GM23338 (cell line): ENCODE data around the gene FCHSD2. TPM values are rescaled to one million over a fixed set of nuclear protein-coding genes. Genes with fewer than 3 reads are reported as not detected.

ENCODE experiments used
- ATAC-seq: fragments of 200-7000 bp; cut with Tn5 transposase; 3 replicates; pipeline ENCODE4 v1.9.1; 2020
- DNase-seq: peaks from one replicate; pipeline ENCODE4 v3.0.0-alpha.2; 2015; ENCODE audit warnings: low spot score
- H2AFZ ChIP-seq: fragments of 200-600 bp; sonication (generic); 2 replicates; pipeline ENCODE4 v1.8.0; 2016; ENCODE audit warnings: antibody characterized with exemption, mild to moderate bottlenecking, moderate library complexity
- H3F3A ChIP-seq: fragments of 200-600 bp; sonication (generic); replicated peaks from 2 replicates; pipeline ENCODE4 v1.8.0; 2017; ENCODE audit warnings: antibody characterized with exemption, mixed run types, low read depth
- H3K27ac ChIP-seq: fragments of 200-600 bp; sonication (generic); 2 replicates; pipeline ENCODE4 v1.6.1; 2016; ENCODE audit warnings: low read depth
- H3K27me3 ChIP-seq: fragments of 200-600 bp; sonication (generic); 2 replicates; pipeline ENCODE4 v1.8.0; 2016; ENCODE audit warnings: mild to moderate bottlenecking, mixed run types, moderate library complexity; ENCODE audit not compliant: insufficient read depth
- H3K36me3 ChIP-seq: fragments of 200-600 bp; sonication (generic); 2 replicates; pipeline ENCODE4 v1.8.0; 2016; ENCODE audit warnings: mild to moderate bottlenecking; ENCODE audit not compliant: insufficient read depth
- H3K4me1 ChIP-seq: fragments of 200-600 bp; sonication (generic); 2 replicates; pipeline ENCODE4 v1.8.0; 2016; ENCODE audit warnings: mild to moderate bottlenecking, moderate library complexity; ENCODE audit not compliant: insufficient read depth
- H3K4me2 ChIP-seq: fragments of 200-600 bp; sonication (generic); 2 replicates; pipeline ENCODE4 v1.7.1; 2017; ENCODE audit warnings: mixed run types
- H3K4me3 ChIP-seq: fragments of 200-600 bp; sonication (generic); 2 replicates; pipeline ENCODE4 v1.6.1; 2016; ENCODE audit warnings: mixed run types
- H3K79me2 ChIP-seq: fragments of 200-600 bp; sonication (generic); replicated peaks from 2 replicates; pipeline ENCODE4 v1.8.0; 2017; ENCODE audit warnings: mild to moderate bottlenecking; ENCODE audit not compliant: insufficient read depth
- H3K9me2 ChIP-seq: fragments of 200-600 bp; sonication (generic); 2 replicates; pipeline ENCODE4 v1.8.0; 2017; ENCODE audit not compliant: insufficient read depth
- H4K20me1 ChIP-seq: fragments of 200-600 bp; sonication (generic); replicated peaks from 2 replicates; pipeline ENCODE4 v1.8.0; 2017; ENCODE audit warnings: mild to moderate bottlenecking; ENCODE audit not compliant: insufficient read depth
- H3K27ac Mint-ChIP-seq: 2 replicates; pipeline ENCODE4 v1.8.0; 2020; ENCODE audit warnings: inconsistent platforms, mild to moderate bottlenecking, moderate library complexity, mixed read lengths
- H3K27me3 Mint-ChIP-seq: 3 replicates; pipeline ENCODE4 v1.8.0; 2022; ENCODE audit warnings: low read depth, mild to moderate bottlenecking, moderate library complexity, mixed read lengths, inconsistent platforms; ENCODE audit not compliant: insufficient read depth, poor library complexity
- H3K36me3 Mint-ChIP-seq: 3 replicates; pipeline ENCODE4 v1.8.0; 2021; ENCODE audit warnings: low read depth, mild to moderate bottlenecking, inconsistent platforms, moderate library complexity, mixed read lengths
- H3K4me1 Mint-ChIP-seq: 3 replicates; pipeline ENCODE4 v1.8.0; 2020; ENCODE audit warnings: mild to moderate bottlenecking, inconsistent platforms, mixed read lengths
- H3K4me3 Mint-ChIP-seq: 3 replicates; pipeline ENCODE4 v1.8.0; 2021; ENCODE audit warnings: moderate library complexity, mild to moderate bottlenecking, inconsistent platforms, mixed read lengths
- H3K9me3 Mint-ChIP-seq: 3 replicates; pipeline ENCODE4 v1.8.0; 2020; ENCODE audit warnings: moderate library complexity, mild to moderate bottlenecking, inconsistent platforms, mixed read lengths
- CREB1 ChIP-seq: fragments of 250-450 bp; sonication (Bioruptor Pico); IDR thresholded peaks from 2 replicates; pipeline ENCODE4 v1.5.0; 2020; ENCODE audit warnings: low read depth, mild to moderate bottlenecking, moderate library complexity
- CTCF ChIP-seq, 2 experiments: fragments of 200-600 bp in 1 of 2; sonication (generic) in 1 of 2; conservative IDR thresholded peaks; 2 replicates each; pipeline versions ENCODE4 v1.5.1 to v1.6.1; 2016 to 2017; ENCODE audit warnings: antibody characterized with exemption in 2 of 2, low read depth in 2 of 2, mild to moderate bottlenecking in 2 of 2, moderate library complexity in 1 of 2
- ETS1 ChIP-seq: IDR thresholded peaks from 2 replicates; pipeline ENCODE4 v1.6.1; 2016; ENCODE audit warnings: antibody characterized with exemption
- EZH2 ChIP-seq: fragments of 200-600 bp; sonication (generic); IDR thresholded peaks from one replicate; pipeline ENCODE4 v1.8.0; 2017; ENCODE audit warnings: antibody characterized with exemption, mild to moderate bottlenecking, low read depth; ENCODE audit not compliant: unreplicated experiment
- EZH2phosphoT487 ChIP-seq: fragments of 200-600 bp; sonication (generic); IDR thresholded peaks from one replicate; pipeline ENCODE4 v1.8.1; 2018; ENCODE audit warnings: antibody characterized with exemption; ENCODE audit not compliant: unreplicated experiment
- JUNB ChIP-seq: IDR thresholded peaks from one replicate; pipeline ENCODE4 v1.6.1; 2016; ENCODE audit warnings: antibody characterized with exemption; ENCODE audit not compliant: unreplicated experiment
- NANOG ChIP-seq: IDR thresholded peaks from 2 replicates; pipeline ENCODE4 v1.6.1; 2016; ENCODE audit warnings: antibody characterized with exemption, borderline replicate concordance
- POLR2AphosphoS5 ChIP-seq: IDR thresholded peaks from 2 replicates; pipeline ENCODE4 v1.6.1; 2016; ENCODE audit warnings: antibody characterized with exemption, low read depth
- STAT1 ChIP-seq: IDR thresholded peaks from one replicate; pipeline ENCODE4 v1.6.1; 2016; ENCODE audit warnings: antibody characterized with exemption; ENCODE audit not compliant: unreplicated experiment
- ZNF114 ChIP-seq: fragments of 250-450 bp; sonication (Bioruptor Pico); IDR thresholded peaks from 2 replicates; pipeline ENCODE4 v1.5.0; 2020; ENCODE audit warnings: mild to moderate bottlenecking, moderate library complexity
- ZNF331 ChIP-seq: fragments of 250-450 bp; sonication (Bioruptor Pico); IDR thresholded peaks from 2 replicates; pipeline ENCODE4 v1.5.0; 2020; ENCODE audit warnings: low read depth, mild to moderate bottlenecking, moderate library complexity
- ZNF462 ChIP-seq: fragments of 250-450 bp; sonication (Bioruptor Pico); IDR thresholded peaks from 2 replicates; pipeline ENCODE4 v1.5.0; 2020; ENCODE audit warnings: mild to moderate bottlenecking, moderate library complexity
- polyA plus RNA-seq: library from polyadenylated mRNA; unstranded; fragments of >200 nt; fragmentation: Nextera tagmentation; extraction: Ambion mirVana; gene quantifications from 2 replicates; pipeline ENCODE4 v1.2.1, GENCODE V29; 2016
- total RNA-seq: library from RNA; depleted of rRNA; stranded (reverse); fragments of >200 nt; shearing (Covaris generic); gene quantifications from 2 replicates; pipeline ENCODE4 v1.2.3, GENCODE V29; 2014
- TF ChIP-seq, protein P1 (sequence below): IDR thresholded peaks from one replicate; pipeline ENCODE4 v1.6.1; 2018; ENCODE audit warnings: antibody characterized with exemption; ENCODE audit not compliant: unreplicated experiment

FCHSD2 gene
- total and polyA plus RNA-seq, 2 experiments from 2014 or later: 3.6 to 5.2 TPM

DNA sequence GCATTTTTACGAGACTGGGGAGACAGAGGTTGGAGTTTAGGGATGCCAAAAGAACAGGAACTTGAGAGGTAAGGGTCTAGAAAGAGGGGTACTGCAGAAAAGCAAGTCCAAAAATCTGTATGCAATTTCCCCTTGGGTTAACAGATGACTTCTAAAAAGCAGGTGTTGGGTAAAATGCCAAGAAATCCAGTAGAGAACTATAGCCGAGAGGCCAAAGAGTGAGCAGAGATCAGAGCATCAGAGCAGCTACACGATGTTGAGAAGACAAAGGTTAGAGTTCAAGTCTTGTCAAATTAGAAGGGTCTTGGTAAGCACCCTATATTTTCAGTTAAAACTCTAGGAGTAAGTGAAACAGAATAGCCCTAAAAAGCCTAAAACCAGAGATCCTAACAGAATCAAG is 145.2 kb downstream of the FCHSD2 start:
- no peaks in the 10 kb centered on the region for H3K9me2 ChIP-seq
- TF ChIP-seq NANOG (no peak), CTCF (conservative IDR thresholded peaks at IDR 0.05; ENCODE audit: low read depth in 2 of 2) (no peak), STAT1 (no peak), ZNF462 (CRISPR knock-in tag) (no peak), ZNF114 (CRISPR knock-in tag) (no peak), POLR2AphosphoS5 (no peak), ETS1 (no peak), ZNF331 (CRISPR knock-in tag) (no peak), EZH2 (no peak), EZH2phosphoT487 (no peak), JUNB (no peak), CREB1 (CRISPR knock-in tag) (no peak)
- TF ChIP-seq, protein P1, sequence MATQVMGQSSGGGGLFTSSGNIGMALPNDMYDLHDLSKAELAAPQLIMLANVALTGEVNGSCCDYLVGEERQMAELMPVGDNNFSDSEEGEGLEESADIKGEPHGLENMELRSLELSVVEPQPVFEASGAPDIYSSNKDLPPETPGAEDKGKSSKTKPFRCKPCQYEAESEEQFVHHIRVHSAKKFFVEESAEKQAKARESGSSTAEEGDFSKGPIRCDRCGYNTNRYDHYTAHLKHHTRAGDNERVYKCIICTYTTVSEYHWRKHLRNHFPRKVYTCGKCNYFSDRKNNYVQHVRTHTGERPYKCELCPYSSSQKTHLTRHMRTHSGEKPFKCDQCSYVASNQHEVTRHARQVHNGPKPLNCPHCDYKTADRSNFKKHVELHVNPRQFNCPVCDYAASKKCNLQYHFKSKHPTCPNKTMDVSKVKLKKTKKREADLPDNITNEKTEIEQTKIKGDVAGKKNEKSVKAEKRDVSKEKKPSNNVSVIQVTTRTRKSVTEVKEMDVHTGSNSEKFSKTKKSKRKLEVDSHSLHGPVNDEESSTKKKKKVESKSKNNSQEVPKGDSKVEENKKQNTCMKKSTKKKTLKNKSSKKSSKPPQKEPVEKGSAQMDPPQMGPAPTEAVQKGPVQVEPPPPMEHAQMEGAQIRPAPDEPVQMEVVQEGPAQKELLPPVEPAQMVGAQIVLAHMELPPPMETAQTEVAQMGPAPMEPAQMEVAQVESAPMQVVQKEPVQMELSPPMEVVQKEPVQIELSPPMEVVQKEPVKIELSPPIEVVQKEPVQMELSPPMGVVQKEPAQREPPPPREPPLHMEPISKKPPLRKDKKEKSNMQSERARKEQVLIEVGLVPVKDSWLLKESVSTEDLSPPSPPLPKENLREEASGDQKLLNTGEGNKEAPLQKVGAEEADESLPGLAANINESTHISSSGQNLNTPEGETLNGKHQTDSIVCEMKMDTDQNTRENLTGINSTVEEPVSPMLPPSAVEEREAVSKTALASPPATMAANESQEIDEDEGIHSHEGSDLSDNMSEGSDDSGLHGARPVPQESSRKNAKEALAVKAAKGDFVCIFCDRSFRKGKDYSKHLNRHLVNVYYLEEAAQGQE: no peak
- H3K36me3 ChIP-seq: no peaks in the 10 kb centered on the region
- H3K4me1 ChIP-seq: no peaks in the 10 kb centered on the region
- Mint-ChIP-seq H3K27ac (no peak overlapping the region), H3K9me3 (no peaks in the 10 kb centered on the region), H3K36me3 (no peaks in the 10 kb centered on the region), H3K4me3 (no peak overlapping the region), H3K4me1 (no peaks in the 10 kb centered on the region), H3K27me3 (no peaks in the 10 kb centered on the region)
- H3K4me2 ChIP-seq: no peak overlapping the region
- no peaks in the 10 kb centered on the region for H3K27me3 ChIP-seq
- H3K27ac ChIP-seq: no peak overlapping the region
- no peak for ATAC-seq
- H4K20me1 ChIP-seq: 0 out of 2 replicates have a peak, but pooled peaks cover 4% of the 10 kb centered on the region
- H2AFZ ChIP-seq: no peak overlapping the region
- H3K4me3 ChIP-seq: no peak overlapping the region
- H3F3A ChIP-seq: no peaks in the 10 kb centered on the region
- no peaks in the 10 kb centered on the region for H3K79me2 ChIP-seq
- DNase-seq: no peak
